GM12891 (cell line): ENCODE measurements around the gene PLA2G4F.

Experiments
- DNase-seq: peaks from one replicate; pipeline ENCODE4 v3.0.0; 2011; ENCODE audit warnings: low spot score; ENCODE audit not compliant: insufficient read length
- FAIRE-seq: peaks from 2 replicates; lab custom pipeline; 2011; peaks lifted over from hg19 to GRCh38; lab: Jason Lieb, UNC
- PAX5 ChIP-seq: IDR thresholded peaks from 2 replicates; pipeline ENCODE4 v1.6.1; 2011; ENCODE audit warnings: low read length, moderate library complexity, mild to moderate bottlenecking; ENCODE audit not compliant: insufficient read depth, severe bottlenecking
- POLR2A ChIP-seq: IDR thresholded peaks from 2 replicates; pipeline ENCODE4 v1.6.1; 2011; ENCODE audit warnings: low read depth, low read length, control low read depth
- POLR2AphosphoS5 ChIP-seq: IDR thresholded peaks from 2 replicates; pipeline ENCODE4 v1.6.1; 2011; ENCODE audit warnings: low read depth, low read length, control low read depth
- POU2F2 ChIP-seq: IDR thresholded peaks from 2 replicates; pipeline ENCODE4 v1.6.1; 2011; ENCODE audit warnings: low read depth, mild to moderate bottlenecking, control low read depth, low read length, moderate library complexity
- SPI1 ChIP-seq: IDR thresholded peaks from 2 replicates; pipeline ENCODE4 v1.6.1; 2011; ENCODE audit warnings: low read depth, low read length, control low read depth
- TAF1 ChIP-seq: IDR thresholded peaks from 2 replicates; pipeline ENCODE4 v1.6.1; 2011; ENCODE audit warnings: low read depth, low read length, control low read depth

The PLA2G4F gene

GRCh38 chr15:42185801-42186200 lies 29.4 kb upstream of the PLA2G4F start:
- TF ChIP-seq POLR2A (no peak), PAX5 (no peak), POU2F2 (no peak), TAF1 (no peak), SPI1 (no peak), POLR2AphosphoS5 (no peak)
- no peak for FAIRE-seq
- no peak for DNase-seq

- FAIRE-seq: no peak
- no peak for DNase-seq
- TF ChIP-seq POLR2A (no peak), POLR2AphosphoS5 (no peak), PAX5 (no peak), TAF1 (no peak), SPI1 (no peak), POU2F2 (no peak)
Observed at GRCh38 chr15:42184736-42185135, 28.3 kb upstream of the PLA2G4F start.

GRCh38 chr15:42184296-42184695 lies 27.9 kb upstream of the PLA2G4F start:
- TF ChIP-seq TAF1: no peak
- TF ChIP-seq PAX5: no peak
- TF ChIP-seq POU2F2: no peak
- TF ChIP-seq SPI1: peak; percentile 96
- peak; percentile 55 for FAIRE-seq

GRCh38 chr15:42182961-42183360 lies 26.5 kb upstream of the PLA2G4F start:
- TF ChIP-seq SPI1 (no peak), POLR2A (no peak), TAF1 (no peak), PAX5 (no peak)
- DNase-seq: no peak
- FAIRE-seq: no peak

More at GRCh38 chr15:42184296-42184695, 27.9 kb upstream of the PLA2G4F start:
- no peak for DNase-seq

- FAIRE-seq: no peak
Observed at GRCh38 chr15:42182328-42182886, 26.0 kb upstream of the PLA2G4F start.

GRCh38 chr15:42178056-42178455 lies 21.6 kb upstream of the PLA2G4F start:
- FAIRE-seq: no peak
- TF ChIP-seq PAX5 (no peak), POU2F2 (no peak), POLR2A (no peak), SPI1 (no peak), POLR2AphosphoS5 (no peak), TAF1 (no peak)
- DNase-seq: no peak

More at GRCh38 chr15:42182328-42182886, 26.0 kb upstream of the PLA2G4F start:
- TF ChIP-seq TAF1: no peak
- no peak for TF ChIP-seq SPI1
- TF ChIP-seq POU2F2: no peak
- TF ChIP-seq POLR2AphosphoS5: no peak
- no peak for TF ChIP-seq PAX5
- TF ChIP-seq POLR2A: no peak
- no peak for DNase-seq

GRCh38 chr15:42175671-42176070 lies 19.2 kb upstream of the PLA2G4F start:
- TF ChIP-seq POU2F2 (no peak), TAF1 (no peak), PAX5 (no peak), POLR2A (no peak), SPI1 (no peak), POLR2AphosphoS5 (no peak)
- DNase-seq (no peak), FAIRE-seq (no peak)

- TF ChIP-seq SPI1: no peak
- no peak for TF ChIP-seq POLR2A
- TF ChIP-seq TAF1: no peak
- no peak for TF ChIP-seq POU2F2
- no peak for TF ChIP-seq POLR2AphosphoS5
- TF ChIP-seq PAX5: no peak
- no peak for DNase-seq
- FAIRE-seq: no peak
Observed at GRCh38 chr15:42172475-42172874, 16.0 kb upstream of the PLA2G4F start.

GRCh38 chr15:42171795-42172194 lies 15.4 kb upstream of the PLA2G4F start:
- FAIRE-seq (no peak), DNase-seq (no peak)
- no peak for TF ChIP-seq POLR2AphosphoS5
- TF ChIP-seq SPI1: no peak
- no peak for TF ChIP-seq PAX5
- TF ChIP-seq POLR2A: no peak
- TF ChIP-seq POU2F2: no peak
- TF ChIP-seq TAF1: no peak

GRCh38 chr15:42171122-42171521 lies 14.7 kb upstream of the PLA2G4F start:
- TF ChIP-seq SPI1 (peak; percentile 65), PAX5 (no peak)
- DNase-seq (no peak), FAIRE-seq (no peak)

GRCh38 chr15:42166225-42166940 lies 9.9 kb upstream of the PLA2G4F start:
- no peak for DNase-seq
- no peak for TF ChIP-seq POU2F2
- TF ChIP-seq SPI1: no peak
- TF ChIP-seq PAX5: no peak
- no peak for TF ChIP-seq POLR2AphosphoS5
- no peak for TF ChIP-seq TAF1
- TF ChIP-seq POLR2A: no peak
- FAIRE-seq: no peak

- DNase-seq (no peak), FAIRE-seq (no peak)
- TF ChIP-seq TAF1 (no peak), POU2F2 (no peak), SPI1 (no peak), PAX5 (no peak), POLR2AphosphoS5 (no peak), POLR2A (no peak)
Observed at GRCh38 chr15:42165106-42165505, 8.7 kb upstream of the PLA2G4F start.
